Head of caudate nucleus (tissue), 42 donors: ENCODE measurements around the gene MAPK14.

Experiments used
- DNase-seq, 42 donors: peaks; one replicate each; pipeline versions ENCODE4 v3.0.0 to v3.0.0-alpha.2; 2020 to 2021; ENCODE audit warnings: mixed read lengths in 7 of 42
- intact Hi-C: fragments of 100-400 bp; cut with DNase I; formaldehyde crosslinking; loops from one replicate; pipeline ENCODE4 v1.15.0; 2022

MAPK14 gene

GRCh38 chr6:36141961-36142360, 114.4 kb downstream of the MAPK14 start:
- intact Hi-C loops = no loop called here
- DNase-seq = no peak

- no peak for DNase-seq
- intact Hi-C loops = no loop called here
These were observed 115.6 kb downstream of the MAPK14 start for GRCh38 chr6:36142971-36143838.

- peak in 1 of 42 donors; percentile 22 for DNase-seq
- intact Hi-C loops = no loop called here
These were observed 117.9 kb downstream of the MAPK14 start for GRCh38 chr6:36145495-36145894.

- DNase-seq = peak in 1 of 42 donors; percentile 35
- intact Hi-C loops = no loop called here
These were observed 119.7 kb downstream of the MAPK14 start for GRCh38 chr6:36147294-36147693.

GRCh38 chr6:36149476-36149875, 121.9 kb downstream of the MAPK14 start:
- DNase-seq = no peak
- intact Hi-C loops = no loop called here

- intact Hi-C loops = no loop called here
- DNase-seq = no peak
These were observed 122.7 kb downstream of the MAPK14 start for GRCh38 chr6:36150283-36150682.

- intact Hi-C loops = no loop called here
These were observed 126.7 kb downstream of the MAPK14 start for GRCh38 chr6:36154286-36154685.

GRCh38 chr6:36155662-36156061, 128.1 kb downstream of the MAPK14 start:
- no peak for DNase-seq
- intact Hi-C loops = no loop called here

More at GRCh38 chr6:36154286-36154685, 126.7 kb downstream of the MAPK14 start:
- no peak for DNase-seq

GRCh38 chr6:36160147-36160760, 132.6 kb downstream of the MAPK14 start:
- DNase-seq = no peak
- intact Hi-C loops = no loop called here
